Measurements from ENCODE around the gene WDR90.

WDR90 gene

GRCh38 chr16:659618-660017 lies 10.5 kb downstream of the WDR90 start:
- no peak overlapping the region for H3K27ac Mint-ChIP-seq
- no peaks in the 10 kb centered on the region for H3K27me3 Mint-ChIP-seq
- no peak overlapping the region for H3K4me3 Mint-ChIP-seq
- no peaks in the 10 kb centered on the region for H3K36me3 Mint-ChIP-seq (ENCODE audit: low read depth)
- H3K4me1 Mint-ChIP-seq (ENCODE audit: low read depth), result peaks cover 5% of the 10 kb centered on the region
- H3K9me3 Mint-ChIP-seq, result no peaks in the 10 kb centered on the region

- no peaks in the 10 kb centered on the region for H3K36me3 Mint-ChIP-seq (ENCODE audit: low read depth)
- no peaks in the 10 kb centered on the region for H3K27me3 Mint-ChIP-seq
- H3K27ac Mint-ChIP-seq, result no peak overlapping the region
- H3K9me3 Mint-ChIP-seq, result no peaks in the 10 kb centered on the region
- no peak overlapping the region for H3K4me3 Mint-ChIP-seq
- peaks cover 5% of the 10 kb centered on the region for H3K4me1 Mint-ChIP-seq (ENCODE audit: low read depth)
Observed at GRCh38 chr16:660132-660458, 10.9 kb downstream of the WDR90 start.

- Mint-ChIP-seq H3K27ac (no peak overlapping the region), H3K4me1 (ENCODE audit: low read depth) (peaks cover 5% of the 10 kb centered on the region), H3K9me3 (no peaks in the 10 kb centered on the region), H3K36me3 (ENCODE audit: low read depth) (no peaks in the 10 kb centered on the region), H3K27me3 (no peaks in the 10 kb centered on the region), H3K4me3 (no peak overlapping the region)
Observed at GRCh38 chr16:660459-661183, 11.5 kb downstream of the WDR90 start.

- Mint-ChIP-seq H3K36me3 (ENCODE audit: low read depth) (no peaks in the 10 kb centered on the region), H3K27ac (no peak overlapping the region), H3K9me3 (no peaks in the 10 kb centered on the region), H3K4me1 (ENCODE audit: low read depth) (peaks cover 5% of the 10 kb centered on the region), H3K27me3 (no peaks in the 10 kb centered on the region), H3K4me3 (no peak overlapping the region)
Observed at GRCh38 chr16:661184-661821, 12.1 kb downstream of the WDR90 start.

- Mint-ChIP-seq H3K4me3 (no peak overlapping the region), H3K27ac (no peak overlapping the region), H3K9me3 (no peaks in the 10 kb centered on the region), H3K27me3 (no peaks in the 10 kb centered on the region), H3K4me1 (ENCODE audit: low read depth) (peaks cover 5% of the 10 kb centered on the region), H3K36me3 (ENCODE audit: low read depth) (no peaks in the 10 kb centered on the region)
Observed at GRCh38 chr16:662095-662494, 12.9 kb downstream of the WDR90 start.

GRCh38 chr16:662597-662996 lies 13.4 kb downstream of the WDR90 start:
- H3K27me3 Mint-ChIP-seq, result no peaks in the 10 kb centered on the region
- no peaks in the 10 kb centered on the region for H3K9me3 Mint-ChIP-seq
- no peaks in the 10 kb centered on the region for H3K36me3 Mint-ChIP-seq (ENCODE audit: low read depth)
- H3K4me3 Mint-ChIP-seq, result no peak overlapping the region
- no peak overlapping the region for H3K27ac Mint-ChIP-seq
- H3K4me1 Mint-ChIP-seq (ENCODE audit: low read depth), result peaks cover 8% of the 10 kb centered on the region

GRCh38 chr16:666572-666971 lies 17.4 kb downstream of the WDR90 start:
- Mint-ChIP-seq H3K27me3 (no peaks in the 10 kb centered on the region), H3K36me3 (ENCODE audit: low read depth) (peaks cover 10% of the 10 kb centered on the region), H3K4me3 (no peak overlapping the region), H3K27ac (no peak overlapping the region), H3K9me3 (no peaks in the 10 kb centered on the region), H3K4me1 (ENCODE audit: low read depth) (peaks cover 14% of the 10 kb centered on the region)

GRCh38 chr16:667113-667779 lies 18.1 kb downstream of the WDR90 start:
- H3K27me3 Mint-ChIP-seq, result no peaks in the 10 kb centered on the region
- peak overlapping the region; percentile 77 for H3K4me3 Mint-ChIP-seq
- H3K9me3 Mint-ChIP-seq, result no peaks in the 10 kb centered on the region
- peaks cover 10% of the 10 kb centered on the region for H3K36me3 Mint-ChIP-seq (ENCODE audit: low read depth)
- H3K27ac Mint-ChIP-seq, result peak overlapping the region; percentile 61
- peaks cover 14% of the 10 kb centered on the region for H3K4me1 Mint-ChIP-seq (ENCODE audit: low read depth)

GRCh38 chr16:667780-668518 lies 18.8 kb downstream of the WDR90 start, which contains the start of gene RHOT2:
RHOT2 (plus strand) TSS chr16:668132; CDS start chr16:668200, 68 bp downstream.
- Mint-ChIP-seq H3K27ac (peak within 1 kb of the TSS; percentile 61), H3K27me3 (no peaks in the 10 kb centered on the region), H3K4me3 (peak within 1 kb of the TSS; percentile 77), H3K4me1 (ENCODE audit: low read depth) (peaks cover 14% of the 10 kb centered on the region), H3K9me3 (no peaks in the 10 kb centered on the region), H3K36me3 (ENCODE audit: low read depth) (peaks cover 14% of the 10 kb centered on the region)

- H3K36me3 Mint-ChIP-seq (ENCODE audit: low read depth), result peaks cover 16% of the 10 kb centered on the region
- H3K27me3 Mint-ChIP-seq, result no peaks in the 10 kb centered on the region
- peak overlapping the region; percentile 45 for H3K27ac Mint-ChIP-seq
- H3K4me1 Mint-ChIP-seq (ENCODE audit: low read depth), result peaks cover 14% of the 10 kb centered on the region
- H3K9me3 Mint-ChIP-seq, result no peaks in the 10 kb centered on the region
- peak overlapping the region; percentile 77 for H3K4me3 Mint-ChIP-seq
Observed at GRCh38 chr16:668519-669171, 19.5 kb downstream of the WDR90 start.

- H3K27ac Mint-ChIP-seq, result no peak overlapping the region
- no peaks in the 10 kb centered on the region for H3K27me3 Mint-ChIP-seq
- peaks cover 14% of the 10 kb centered on the region for H3K4me1 Mint-ChIP-seq (ENCODE audit: low read depth)
- H3K36me3 Mint-ChIP-seq (ENCODE audit: low read depth), result peaks cover 16% of the 10 kb centered on the region
- H3K4me3 Mint-ChIP-seq, result peak overlapping the region; percentile 77
- no peaks in the 10 kb centered on the region for H3K9me3 Mint-ChIP-seq
Observed at GRCh38 chr16:669666-670065, 20.5 kb downstream of the WDR90 start.

GRCh38 chr16:670485-671352 lies 21.6 kb downstream of the WDR90 start:
- peaks cover 18% of the 10 kb centered on the region for H3K4me1 Mint-ChIP-seq (ENCODE audit: low read depth)
- H3K4me3 Mint-ChIP-seq, result peak overlapping the region; percentile 77
- H3K27ac Mint-ChIP-seq, result no peak overlapping the region
- no peaks in the 10 kb centered on the region for H3K9me3 Mint-ChIP-seq
- peaks cover 16% of the 10 kb centered on the region for H3K36me3 Mint-ChIP-seq (ENCODE audit: low read depth)
- H3K27me3 Mint-ChIP-seq, result no peaks in the 10 kb centered on the region

GRCh38 chr16:671353-672131 lies 22.4 kb downstream of the WDR90 start:
- Mint-ChIP-seq H3K36me3 (ENCODE audit: low read depth) (peaks cover 16% of the 10 kb centered on the region), H3K4me3 (no peak overlapping the region), H3K9me3 (no peaks in the 10 kb centered on the region), H3K27me3 (no peaks in the 10 kb centered on the region), H3K4me1 (ENCODE audit: low read depth) (peaks cover 18% of the 10 kb centered on the region), H3K27ac (no peak overlapping the region)

Measured in stimulated activated naive CD8-positive, alpha-beta T cell treated with anti-CD3 and anti-CD28 coated beads, Interleukin-15, Interleukin-2, amounts not matched to agents 100 ng/mL and 50 ng/mL, for 24 hours (primary cell).